ENCODE results near the gene AOAH. TPM values are rescaled to one million over a fixed set of nuclear protein-coding genes. Genes with fewer than 3 reads are reported as not detected.
"Not testable (repeated sequence)": the region's sequence is repeated elsewhere in the genome, so short reads cannot be mapped to it uniquely, and the experiment has no call there.

AOAH gene
- total RNA-seq, 1 experiment from 2014 or later: not detected

DNA sequence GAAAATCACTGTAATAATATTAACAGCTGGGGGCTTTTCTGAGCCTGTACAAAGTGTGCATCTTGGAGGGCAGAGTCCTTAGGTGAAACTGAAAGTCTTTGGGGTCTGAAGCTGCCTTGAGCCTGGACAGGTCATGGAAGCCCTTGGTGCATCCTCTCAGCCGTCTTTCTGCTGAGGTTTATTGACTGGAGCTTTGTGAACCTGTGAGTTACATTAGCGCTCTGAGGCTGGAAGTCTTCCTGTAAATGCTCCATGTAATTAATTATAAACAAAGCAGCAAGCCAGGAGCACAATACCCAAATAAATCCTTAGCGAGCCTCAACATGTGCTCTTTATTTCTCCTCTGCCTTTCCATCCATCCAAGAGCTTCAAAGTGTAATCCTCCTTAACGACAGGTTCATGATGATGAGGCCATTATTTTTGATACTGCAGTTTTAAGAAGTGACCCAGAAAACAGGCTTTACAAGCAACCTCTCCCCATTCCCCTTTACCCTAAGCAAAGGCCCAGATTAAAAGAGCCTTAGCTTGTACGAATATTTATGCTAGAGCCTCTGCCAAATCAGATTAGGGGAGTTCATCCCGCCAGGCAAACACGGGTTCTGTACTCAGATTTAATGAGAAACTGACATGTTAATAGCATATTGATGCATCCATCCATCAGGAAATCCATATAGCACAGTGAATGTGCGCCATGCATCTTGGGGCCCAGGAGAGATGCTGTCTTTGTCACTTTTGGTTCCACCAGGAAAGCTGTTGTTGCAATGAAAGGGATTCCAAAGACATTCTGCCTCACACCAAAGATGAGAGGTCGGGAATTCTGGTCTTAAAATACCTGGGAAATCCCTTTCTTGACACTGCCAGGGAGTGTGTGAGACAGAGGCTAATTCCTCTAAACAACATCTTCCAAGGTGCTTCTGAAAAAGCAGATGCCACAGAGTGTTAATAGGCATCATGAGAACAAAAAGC is 216.5 kb downstream of the AOAH start:
- intact Hi-C loops (cut with micrococcal nuclease; ENCODE audit: unreplicated experiment): no loop called here
- Histone ChIP-seq H3K9me3 (ENCODE audit: low read depth, low read length, poor library complexity, severe bottlenecking) (no peaks in the 10 kb centered on the region), H3K4me1 (ENCODE audit: insufficient read depth, low read length, poor library complexity, severe bottlenecking) (no peaks in the 10 kb centered on the region), H3K4me3 (ENCODE audit: low read depth, low read length, poor library complexity, severe bottlenecking) (no peak overlapping the region), H3K36me3 (ENCODE audit: insufficient read depth, low read length, poor library complexity, severe bottlenecking) (no peaks in the 10 kb centered on the region), H3K27ac (ENCODE audit: low read depth, low read length, poor library complexity, severe bottlenecking) (no peak overlapping the region), H3K27me3 (replicated peaks; ENCODE audit: insufficient read depth, low read depth, low read length, poor library complexity) (no peaks in the 10 kb centered on the region)
- DNase-seq (ENCODE audit: low spot score): no peak
- no TSS peak for BruUV-seq (replicated peaks)
- TF ChIP-seq, protein P1, sequence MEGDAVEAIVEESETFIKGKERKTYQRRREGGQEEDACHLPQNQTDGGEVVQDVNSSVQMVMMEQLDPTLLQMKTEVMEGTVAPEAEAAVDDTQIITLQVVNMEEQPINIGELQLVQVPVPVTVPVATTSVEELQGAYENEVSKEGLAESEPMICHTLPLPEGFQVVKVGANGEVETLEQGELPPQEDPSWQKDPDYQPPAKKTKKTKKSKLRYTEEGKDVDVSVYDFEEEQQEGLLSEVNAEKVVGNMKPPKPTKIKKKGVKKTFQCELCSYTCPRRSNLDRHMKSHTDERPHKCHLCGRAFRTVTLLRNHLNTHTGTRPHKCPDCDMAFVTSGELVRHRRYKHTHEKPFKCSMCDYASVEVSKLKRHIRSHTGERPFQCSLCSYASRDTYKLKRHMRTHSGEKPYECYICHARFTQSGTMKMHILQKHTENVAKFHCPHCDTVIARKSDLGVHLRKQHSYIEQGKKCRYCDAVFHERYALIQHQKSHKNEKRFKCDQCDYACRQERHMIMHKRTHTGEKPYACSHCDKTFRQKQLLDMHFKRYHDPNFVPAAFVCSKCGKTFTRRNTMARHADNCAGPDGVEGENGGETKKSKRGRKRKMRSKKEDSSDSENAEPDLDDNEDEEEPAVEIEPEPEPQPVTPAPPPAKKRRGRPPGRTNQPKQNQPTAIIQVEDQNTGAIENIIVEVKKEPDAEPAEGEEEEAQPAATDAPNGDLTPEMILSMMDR (conservative IDR thresholded peaks at IDR 0.05; ENCODE audit: low read depth, low read length): no peak
- no peak for TF ChIP-seq EZH2 (IDR thresholded peaks at IDR 0.05; ENCODE audit: borderline replicate concordance, low read depth, low read length, poor library complexity, severe bottlenecking)
- ChIA-PET CTCF (no interaction called here), POLR2A (ENCODE audit: low non-redundant PET) (no interaction called here)

DNA sequence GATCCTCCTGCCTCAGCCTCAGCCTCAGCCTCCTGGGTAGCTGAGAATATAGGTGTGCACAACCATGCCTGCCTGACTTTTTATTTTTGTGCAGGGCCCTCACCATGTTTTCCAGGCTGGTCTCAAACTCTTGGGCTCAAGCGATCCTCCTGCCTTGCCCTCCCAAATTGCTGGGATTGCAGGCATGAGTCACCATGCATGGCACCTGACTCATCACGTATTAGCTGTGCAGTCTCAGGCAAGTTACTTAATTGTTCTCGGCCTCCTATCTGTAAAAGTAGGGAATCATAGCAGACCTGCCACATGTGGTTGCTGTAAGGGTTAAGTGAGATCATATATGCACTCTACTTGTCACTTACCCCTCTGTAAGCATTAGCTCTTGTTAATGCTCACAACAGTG is 217.5 kb downstream of the AOAH start:
- Histone ChIP-seq H3K27me3 (replicated peaks; ENCODE audit: insufficient read depth, low read depth, low read length, poor library complexity) (no peaks in the 10 kb centered on the region), H3K36me3 (ENCODE audit: insufficient read depth, low read length, poor library complexity, severe bottlenecking) (no peaks in the 10 kb centered on the region), H3K27ac (ENCODE audit: low read depth, low read length, poor library complexity, severe bottlenecking) (no peak overlapping the region), H3K4me1 (ENCODE audit: insufficient read depth, low read length, poor library complexity, severe bottlenecking) (no peaks in the 10 kb centered on the region), H3K4me3 (ENCODE audit: low read depth, low read length, poor library complexity, severe bottlenecking) (no peak overlapping the region), H3K9me3 (ENCODE audit: low read depth, low read length, poor library complexity, severe bottlenecking) (no peaks in the 10 kb centered on the region)
- intact Hi-C loops (cut with micrococcal nuclease; ENCODE audit: unreplicated experiment): no loop called here
- DNase-seq (ENCODE audit: low spot score): no peak
- no TSS peak for BruUV-seq (replicated peaks)
- ChIA-PET CTCF (no interaction called here), POLR2A (ENCODE audit: low non-redundant PET) (no interaction called here)
- TF ChIP-seq, protein P1 (conservative IDR thresholded peaks at IDR 0.05; ENCODE audit: low read depth, low read length): no peak
- no peak for TF ChIP-seq EZH2 (IDR thresholded peaks at IDR 0.05; ENCODE audit: borderline replicate concordance, low read depth, low read length, poor library complexity, severe bottlenecking)

DNA sequence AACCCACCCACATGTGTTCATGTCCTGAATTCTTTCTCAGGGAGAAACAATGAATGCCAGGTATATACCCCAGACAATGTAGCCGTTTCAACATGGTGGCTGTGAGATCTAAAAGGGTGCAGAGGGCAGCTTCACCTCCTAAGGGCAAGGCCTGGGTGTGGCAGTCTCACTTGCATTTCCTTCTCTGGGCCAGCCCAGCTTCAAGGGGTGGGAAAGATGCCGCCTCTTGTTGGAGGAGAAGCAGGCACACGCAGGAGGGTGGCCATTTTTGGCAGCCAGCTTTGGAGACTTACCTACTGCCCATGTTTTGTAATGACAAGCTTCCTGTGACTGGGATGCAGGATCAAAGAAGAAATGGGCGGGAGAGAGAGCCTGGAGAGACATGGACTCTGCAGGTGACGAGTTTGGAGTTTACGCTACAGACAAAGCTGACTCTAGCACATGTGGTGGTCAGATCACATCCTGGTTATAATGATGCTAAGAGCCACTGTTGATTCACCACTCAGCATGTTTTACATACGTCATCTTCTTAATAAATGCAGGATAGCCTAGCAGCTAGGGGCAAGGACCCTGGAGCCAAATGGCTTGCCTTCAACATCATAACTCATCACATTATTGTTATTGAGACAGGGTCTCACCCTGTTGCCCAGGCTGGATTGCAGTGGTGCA is 218.0 kb downstream of the AOAH start:
- Histone ChIP-seq H3K9me3 (ENCODE audit: low read depth, low read length, poor library complexity, severe bottlenecking) (no peaks in the 10 kb centered on the region), H3K4me1 (ENCODE audit: insufficient read depth, low read length, poor library complexity, severe bottlenecking) (no peaks in the 10 kb centered on the region), H3K36me3 (ENCODE audit: insufficient read depth, low read length, poor library complexity, severe bottlenecking) (no peaks in the 10 kb centered on the region), H3K27ac (ENCODE audit: low read depth, low read length, poor library complexity, severe bottlenecking) (no peak overlapping the region), H3K27me3 (replicated peaks; ENCODE audit: insufficient read depth, low read depth, low read length, poor library complexity) (no peaks in the 10 kb centered on the region), H3K4me3 (ENCODE audit: low read depth, low read length, poor library complexity, severe bottlenecking) (no peak overlapping the region)
- intact Hi-C loops (cut with micrococcal nuclease; ENCODE audit: unreplicated experiment): no loop called here
- ChIA-PET CTCF (no interaction called here), POLR2A (ENCODE audit: low non-redundant PET) (no interaction called here)
- no peak for DNase-seq (ENCODE audit: low spot score)
- BruUV-seq (replicated peaks): no TSS peak
- TF ChIP-seq, protein P1 (conservative IDR thresholded peaks at IDR 0.05; ENCODE audit: low read depth, low read length): no peak
- no peak for TF ChIP-seq EZH2 (IDR thresholded peaks at IDR 0.05; ENCODE audit: borderline replicate concordance, low read depth, low read length, poor library complexity, severe bottlenecking)

DNA sequence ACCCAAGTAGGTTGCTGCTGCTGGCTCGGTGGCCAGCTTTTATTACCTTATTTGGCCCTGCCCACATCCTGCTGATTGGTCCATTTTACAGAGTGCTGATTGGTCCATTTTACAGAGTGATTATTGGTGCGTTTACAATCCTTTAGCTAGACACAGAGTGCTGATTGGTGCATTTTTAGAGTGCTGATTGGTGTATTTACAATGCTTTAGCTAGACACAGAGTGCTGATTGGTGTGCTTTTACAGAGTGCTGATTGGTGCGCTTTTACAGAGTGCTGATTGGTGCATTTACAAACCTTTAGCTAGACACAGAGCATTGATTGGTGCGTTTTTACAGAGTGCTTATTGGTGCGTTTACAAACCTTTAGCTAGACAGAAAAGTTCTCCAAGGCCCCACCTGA is 219.7 kb downstream of the AOAH start:
- intact Hi-C loops (cut with micrococcal nuclease; ENCODE audit: unreplicated experiment); H3K4me3 ChIP-seq (ENCODE audit: low read depth, low read length, poor library complexity, severe bottlenecking); DNase-seq (ENCODE audit: low spot score); H3K4me1 ChIP-seq (ENCODE audit: insufficient read depth, low read length, poor library complexity, severe bottlenecking); CTCF ChIA-PET; H3K9me3 ChIP-seq (ENCODE audit: low read depth, low read length, poor library complexity, severe bottlenecking); H3K36me3 ChIP-seq (ENCODE audit: insufficient read depth, low read length, poor library complexity, severe bottlenecking); BruUV-seq (replicated peaks); POLR2A ChIA-PET (ENCODE audit: low non-redundant PET); H3K27me3 ChIP-seq (replicated peaks; ENCODE audit: insufficient read depth, low read depth, low read length, poor library complexity); H3K27ac ChIP-seq (ENCODE audit: low read depth, low read length, poor library complexity, severe bottlenecking): not testable (repeated sequence)

DNA sequence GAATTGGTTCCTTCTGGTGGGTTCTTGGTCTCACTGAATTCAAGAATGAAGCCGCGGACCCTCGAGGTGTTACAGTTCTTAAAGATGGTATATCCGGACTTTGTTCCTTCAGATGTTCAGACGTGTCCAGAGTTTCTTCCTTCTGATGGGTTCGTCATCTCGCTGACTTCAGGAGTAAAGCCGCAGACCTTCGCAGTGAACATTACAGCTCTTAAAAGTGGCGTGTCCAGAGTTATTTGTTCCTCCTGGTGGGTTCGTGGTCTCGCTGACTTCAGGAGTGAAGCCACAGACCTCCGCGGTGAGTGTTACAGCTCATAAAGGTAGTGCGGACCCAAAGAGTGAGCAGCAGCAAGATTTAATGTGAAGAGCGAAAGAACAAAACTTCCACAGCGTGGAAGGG is 220.1 kb downstream of the AOAH start:
- H3K27me3 ChIP-seq (replicated peaks; ENCODE audit: insufficient read depth, low read depth, low read length, poor library complexity); BruUV-seq (replicated peaks); CTCF ChIA-PET; H3K4me1 ChIP-seq (ENCODE audit: insufficient read depth, low read length, poor library complexity, severe bottlenecking); DNase-seq (ENCODE audit: low spot score); intact Hi-C loops (cut with micrococcal nuclease; ENCODE audit: unreplicated experiment); H3K36me3 ChIP-seq (ENCODE audit: insufficient read depth, low read length, poor library complexity, severe bottlenecking); H3K9me3 ChIP-seq (ENCODE audit: low read depth, low read length, poor library complexity, severe bottlenecking); H3K27ac ChIP-seq (ENCODE audit: low read depth, low read length, poor library complexity, severe bottlenecking); POLR2A ChIA-PET (ENCODE audit: low non-redundant PET); H3K4me3 ChIP-seq (ENCODE audit: low read depth, low read length, poor library complexity, severe bottlenecking): not testable (repeated sequence)
